Calu3 (cell line): ENCODE measurements around the gene MCM9. TPM values are rescaled to one million over a fixed set of nuclear protein-coding genes. Genes with fewer than 3 reads are reported as not detected.

Experiments
- BruUV-seq: library from RNA; stranded (reverse); fragments of 400-500 nt; replicated peaks from 2 replicates; lab custom pipeline; 2021; lab: Mats Ljungman, UMichigan
- CTCF ChIA-PET: fragments of 300-600 bp; sonication (Branson Sonifier 250); formaldehyde crosslinking; loops from one replicate; lab custom pipeline; 2022; ENCODE audit warnings: antibody characterized with exemption; lab: Charles Lee
- DNase-seq: peaks from one replicate; pipeline ENCODE4 v3.0.0; 2022
- H3K27ac Mint-ChIP-seq: one replicate; pipeline ENCODE4 v1.8.0; 2022; ENCODE audit warnings: mixed read lengths; ENCODE audit not compliant: unreplicated experiment
- H3K27me3 Mint-ChIP-seq: one replicate; pipeline ENCODE4 v1.8.0; 2022; ENCODE audit warnings: mixed read lengths; ENCODE audit not compliant: unreplicated experiment
- H3K36me3 Mint-ChIP-seq: one replicate; pipeline ENCODE4 v1.8.0; 2022; ENCODE audit warnings: mild to moderate bottlenecking, moderate library complexity, mixed read lengths; ENCODE audit not compliant: insufficient read depth, unreplicated experiment
- H3K4me1 Mint-ChIP-seq: one replicate; pipeline ENCODE4 v1.8.0; 2022; ENCODE audit warnings: mild to moderate bottlenecking, low read depth, mixed read lengths; ENCODE audit not compliant: unreplicated experiment
- H3K4me3 Mint-ChIP-seq: one replicate; pipeline ENCODE4 v1.8.0; 2022; ENCODE audit warnings: mild to moderate bottlenecking, low read depth, moderate library complexity, mixed read lengths; ENCODE audit not compliant: unreplicated experiment
- H3K9me3 Mint-ChIP-seq: one replicate; pipeline ENCODE4 v1.8.0; 2022; ENCODE audit warnings: low read depth, mixed read lengths; ENCODE audit not compliant: unreplicated experiment
- intact Hi-C: fragments of 100-400 bp; cut with micrococcal nuclease; formaldehyde crosslinking; loops from one replicate; pipeline ENCODE4 v1.10.0; 2022; ENCODE audit not compliant: unreplicated experiment
- total RNA-seq: library from RNA; stranded (reverse); gene quantifications from 2 replicates; pipeline ENCODE4 v1.2.3, GENCODE V29; 2022
- TF ChIP-seq, protein P1 (sequence below): fragments of 200-600 bp; IDR thresholded peaks from one replicate; pipeline ENCODE4 v1.8.0; 2022; ENCODE audit warnings: antibody characterized with exemption; ENCODE audit not compliant: unreplicated experiment

MCM9 gene
- total RNA-seq, 1 experiment from 2014 or later: 24.6 TPM

DNA sequence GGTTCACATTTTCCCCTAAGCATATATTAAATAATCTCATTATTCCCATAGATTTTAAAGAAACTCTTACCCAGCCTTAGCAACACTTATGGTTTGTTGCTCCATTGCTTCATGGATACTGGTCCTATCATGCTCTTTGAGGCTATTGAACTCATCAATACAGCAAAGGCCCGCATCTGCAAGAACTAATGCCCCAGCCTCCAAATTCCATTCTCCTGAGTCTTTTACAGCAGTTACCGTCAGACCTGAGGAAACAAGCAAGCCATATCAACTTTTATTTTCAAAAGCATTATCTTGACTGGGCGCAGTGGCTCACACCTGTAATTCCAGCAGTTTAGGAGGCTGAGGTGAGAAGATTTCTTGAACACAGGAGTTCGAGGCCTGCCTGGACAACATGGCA lies 78.7 kb downstream of the MCM9 start:
- no peaks in the 10 kb centered on the region for H3K9me3 Mint-ChIP-seq
- CTCF ChIA-PET: no interaction called here
- no peak overlapping the region for H3K4me3 Mint-ChIP-seq
- TF ChIP-seq, protein P1, sequence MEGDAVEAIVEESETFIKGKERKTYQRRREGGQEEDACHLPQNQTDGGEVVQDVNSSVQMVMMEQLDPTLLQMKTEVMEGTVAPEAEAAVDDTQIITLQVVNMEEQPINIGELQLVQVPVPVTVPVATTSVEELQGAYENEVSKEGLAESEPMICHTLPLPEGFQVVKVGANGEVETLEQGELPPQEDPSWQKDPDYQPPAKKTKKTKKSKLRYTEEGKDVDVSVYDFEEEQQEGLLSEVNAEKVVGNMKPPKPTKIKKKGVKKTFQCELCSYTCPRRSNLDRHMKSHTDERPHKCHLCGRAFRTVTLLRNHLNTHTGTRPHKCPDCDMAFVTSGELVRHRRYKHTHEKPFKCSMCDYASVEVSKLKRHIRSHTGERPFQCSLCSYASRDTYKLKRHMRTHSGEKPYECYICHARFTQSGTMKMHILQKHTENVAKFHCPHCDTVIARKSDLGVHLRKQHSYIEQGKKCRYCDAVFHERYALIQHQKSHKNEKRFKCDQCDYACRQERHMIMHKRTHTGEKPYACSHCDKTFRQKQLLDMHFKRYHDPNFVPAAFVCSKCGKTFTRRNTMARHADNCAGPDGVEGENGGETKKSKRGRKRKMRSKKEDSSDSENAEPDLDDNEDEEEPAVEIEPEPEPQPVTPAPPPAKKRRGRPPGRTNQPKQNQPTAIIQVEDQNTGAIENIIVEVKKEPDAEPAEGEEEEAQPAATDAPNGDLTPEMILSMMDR: no peak
- no peaks in the 10 kb centered on the region for H3K36me3 Mint-ChIP-seq
- H3K27me3 Mint-ChIP-seq: no peaks in the 10 kb centered on the region
- peaks cover 11% of the 10 kb centered on the region for H3K4me1 Mint-ChIP-seq
- intact Hi-C loops: no loop called here
- H3K27ac Mint-ChIP-seq: no peak overlapping the region
- DNase-seq: no peak
- BruUV-seq: no TSS peak

DNA sequence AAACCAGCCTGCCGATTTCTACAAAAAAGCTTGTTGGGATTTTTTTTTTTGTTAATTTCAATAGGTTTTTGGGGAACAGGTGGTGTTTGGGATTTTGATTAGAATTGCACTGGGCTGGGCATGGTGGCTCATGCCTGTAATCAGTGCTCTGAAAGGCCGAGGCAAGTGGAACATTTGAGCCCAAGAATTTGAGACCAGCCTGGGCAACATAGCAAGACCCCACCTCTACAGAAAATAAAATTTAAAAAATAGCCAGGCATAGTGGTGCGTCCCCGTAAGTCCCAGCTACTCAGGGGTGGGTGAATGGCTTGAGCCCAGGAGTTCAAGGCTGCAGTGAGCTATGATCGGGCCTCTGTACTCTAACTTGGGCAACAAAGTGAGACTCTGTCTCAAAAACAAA lies 81.6 kb downstream of the MCM9 start:
- no peak overlapping the region for H3K27ac Mint-ChIP-seq
- no peaks in the 10 kb centered on the region for H3K36me3 Mint-ChIP-seq
- H3K4me1 Mint-ChIP-seq: no peaks in the 10 kb centered on the region
- H3K9me3 Mint-ChIP-seq: no peaks in the 10 kb centered on the region
- CTCF ChIA-PET: no interaction called here
- intact Hi-C loops: no loop called here
- H3K4me3 Mint-ChIP-seq: no peak overlapping the region
- H3K27me3 Mint-ChIP-seq: no peaks in the 10 kb centered on the region
- TF ChIP-seq, protein P1: no peak
- BruUV-seq: no TSS peak
- no peak for DNase-seq

DNA sequence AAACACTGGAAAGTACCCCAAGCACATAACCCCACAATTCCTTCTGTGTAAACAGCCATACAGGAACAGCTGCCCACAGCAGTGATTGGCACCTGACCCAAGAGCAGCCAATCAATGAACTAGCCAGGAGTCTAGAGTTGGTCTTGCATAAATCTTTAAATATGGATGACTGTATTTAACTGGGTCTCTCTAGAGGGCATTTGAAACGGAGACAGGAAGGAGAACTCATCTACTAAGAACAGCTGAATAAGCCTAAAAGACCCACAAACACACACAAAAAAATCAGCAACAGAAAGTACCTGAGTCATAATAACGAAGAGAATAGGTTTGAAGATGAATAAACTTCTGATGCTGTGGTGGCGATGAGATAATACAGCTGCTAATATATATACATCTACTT lies 90.0 kb downstream of the MCM9 start:
- TF ChIP-seq, protein P1: no peak
- intact Hi-C loops: no loop called here
- no peaks in the 10 kb centered on the region for H3K36me3 Mint-ChIP-seq
- H3K4me1 Mint-ChIP-seq: peaks cover 12% of the 10 kb centered on the region
- H3K27ac Mint-ChIP-seq: no peak overlapping the region
- no peak for DNase-seq
- no peak overlapping the region for H3K4me3 Mint-ChIP-seq
- H3K27me3 Mint-ChIP-seq: no peaks in the 10 kb centered on the region
- BruUV-seq: no TSS peak
- H3K9me3 Mint-ChIP-seq: no peaks in the 10 kb centered on the region
- CTCF ChIA-PET: no interaction called here

DNA sequence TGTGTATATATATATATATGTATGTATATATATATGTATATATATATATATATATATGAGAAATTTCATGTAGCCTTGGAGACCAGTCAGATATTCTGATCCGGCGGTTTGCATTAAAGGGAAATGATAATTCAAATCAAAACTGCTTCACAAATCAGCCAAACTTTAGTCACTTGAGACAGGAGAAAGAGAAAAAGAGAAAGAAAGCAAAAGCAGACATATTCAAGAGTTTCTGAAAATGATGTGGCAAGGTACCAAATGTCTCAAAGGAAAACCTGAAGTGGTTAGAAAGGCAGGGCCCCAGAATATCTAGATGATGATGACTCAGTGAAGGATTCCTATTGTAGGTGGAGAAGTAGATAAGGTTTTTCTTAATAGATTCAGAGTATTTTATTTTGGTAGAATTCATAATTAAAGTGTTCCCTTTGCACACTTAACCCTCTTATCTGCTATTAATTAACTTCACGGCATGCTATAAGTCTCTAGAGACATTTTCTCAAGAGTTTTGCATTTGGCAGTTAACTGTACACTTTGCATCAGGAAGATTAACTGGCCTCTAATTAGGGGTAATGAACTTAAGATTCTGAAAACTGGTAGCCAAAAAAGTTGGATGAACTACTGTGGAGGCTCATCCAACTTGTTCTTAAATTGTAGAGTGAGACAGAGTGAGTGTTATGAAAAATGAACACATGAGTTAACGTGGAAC lies 91.1 kb downstream of the MCM9 start:
- TF ChIP-seq, protein P1: no peak
- intact Hi-C loops: no loop called here
- H3K36me3 Mint-ChIP-seq: no peaks in the 10 kb centered on the region
- H3K27me3 Mint-ChIP-seq: no peaks in the 10 kb centered on the region
- H3K4me1 Mint-ChIP-seq: peaks cover 12% of the 10 kb centered on the region
- H3K4me3 Mint-ChIP-seq: no peak overlapping the region
- H3K27ac Mint-ChIP-seq: no peak overlapping the region
- no TSS peak for BruUV-seq
- peaks cover 4% of the 10 kb centered on the region for H3K9me3 Mint-ChIP-seq
- CTCF ChIA-PET: no interaction called here
- no peak for DNase-seq
